ENCODE measurements around the gene SRP68.

Gene SRP68

GRCh38 chr17:76018340-76018680, 54.0 kb downstream of the SRP68 start:
- DNase-seq (ENCODE audit: low read depth, low spot score) = no peak

- no peak for DNase-seq (ENCODE audit: low read depth, low spot score)
These were observed 54.6 kb downstream of the SRP68 start for GRCh38 chr17:76017481-76018339.

GRCh38 chr17:76014925-76015261, 57.4 kb downstream of the SRP68 start:
- no peak for DNase-seq (ENCODE audit: low read depth, low spot score)

GRCh38 chr17:76014100-76014924, 58.0 kb downstream of the SRP68 start:
- DNase-seq (ENCODE audit: low read depth, low spot score) = no peak

GRCh38 chr17:76013377-76013932, 58.9 kb downstream of the SRP68 start:
- DNase-seq (ENCODE audit: low read depth, low spot score) = no peak

- DNase-seq (ENCODE audit: low read depth, low spot score) = no peak
These were observed 60.4 kb downstream of the SRP68 start for GRCh38 chr17:76011951-76012350.

- DNase-seq (ENCODE audit: low read depth, low spot score) = no peak
These were observed 62.2 kb downstream of the SRP68 start for GRCh38 chr17:76009969-76010661.

GRCh38 chr17:76009447-76009846, 62.9 kb downstream of the SRP68 start:
- DNase-seq (ENCODE audit: low read depth, low spot score) = no peak

- no peak for DNase-seq (ENCODE audit: low read depth, low spot score)
These were observed 63.5 kb downstream of the SRP68 start for GRCh38 chr17:76008630-76009425.

- DNase-seq (ENCODE audit: low read depth, low spot score) = no peak
These were observed 64.1 kb downstream of the SRP68 start for GRCh38 chr17:76008208-76008607.

- DNase-seq (ENCODE audit: low read depth, low spot score) = no peak
These were observed 64.5 kb downstream of the SRP68 start for GRCh38 chr17:76007850-76008165.

- DNase-seq (ENCODE audit: low read depth, low spot score) = no peak
These were observed 65.0 kb downstream of the SRP68 start for GRCh38 chr17:76007131-76007849.

GRCh38 chr17:76005263-76006149, 66.8 kb downstream of the SRP68 start:
- no peak for DNase-seq (ENCODE audit: low read depth, low spot score)

- DNase-seq (ENCODE audit: low read depth, low spot score) = no peak
These were observed 67.5 kb downstream of the SRP68 start for GRCh38 chr17:76004750-76005262.

- DNase-seq (ENCODE audit: low read depth, low spot score) = no peak
These were observed 68.4 kb downstream of the SRP68 start for GRCh38 chr17:76003915-76004314.

- DNase-seq (ENCODE audit: low read depth, low spot score) = no peak
These were observed 70.2 kb downstream of the SRP68 start for GRCh38 chr17:76002100-76002499.

- DNase-seq (ENCODE audit: low read depth, low spot score) = no peak
These were observed 71.4 kb downstream of the SRP68 start, which contains the start of gene CDK3 for GRCh38 chr17:76000755-76001521. Gene CDK3 (plus strand): TSS chr17:76000855. CDS start chr17:76001426, 571 bp downstream.

GRCh38 chr17:76000016-76000754, 72.1 kb downstream of the SRP68 start:
- DNase-seq (ENCODE audit: low read depth, low spot score) = peak; percentile 23
